ENCODE results near the gene UBE3A.

DNA sequence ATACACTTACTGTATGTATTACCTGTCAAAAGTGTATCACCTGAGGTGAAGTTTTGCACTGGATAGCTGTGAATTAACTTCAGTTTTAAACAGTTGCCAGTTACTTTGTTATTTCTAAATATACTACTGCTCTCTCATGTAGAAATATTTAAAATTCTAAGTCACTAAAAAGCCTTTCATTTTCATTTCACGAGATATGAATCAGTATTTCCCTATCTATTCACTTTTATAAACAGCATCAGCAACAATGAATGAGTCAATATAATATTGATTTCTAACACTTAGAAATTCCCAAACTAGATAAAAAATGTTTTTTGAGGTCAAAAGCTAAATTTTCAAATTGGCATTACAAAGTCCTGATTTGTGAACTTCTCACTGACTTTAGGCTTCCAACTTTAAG is 32.6 kb downstream of the UBE3A start:
- no peak for TF ChIP-seq POLR2A (IDR thresholded peaks at IDR 0.05)
- TF ChIP-seq, protein P1, sequence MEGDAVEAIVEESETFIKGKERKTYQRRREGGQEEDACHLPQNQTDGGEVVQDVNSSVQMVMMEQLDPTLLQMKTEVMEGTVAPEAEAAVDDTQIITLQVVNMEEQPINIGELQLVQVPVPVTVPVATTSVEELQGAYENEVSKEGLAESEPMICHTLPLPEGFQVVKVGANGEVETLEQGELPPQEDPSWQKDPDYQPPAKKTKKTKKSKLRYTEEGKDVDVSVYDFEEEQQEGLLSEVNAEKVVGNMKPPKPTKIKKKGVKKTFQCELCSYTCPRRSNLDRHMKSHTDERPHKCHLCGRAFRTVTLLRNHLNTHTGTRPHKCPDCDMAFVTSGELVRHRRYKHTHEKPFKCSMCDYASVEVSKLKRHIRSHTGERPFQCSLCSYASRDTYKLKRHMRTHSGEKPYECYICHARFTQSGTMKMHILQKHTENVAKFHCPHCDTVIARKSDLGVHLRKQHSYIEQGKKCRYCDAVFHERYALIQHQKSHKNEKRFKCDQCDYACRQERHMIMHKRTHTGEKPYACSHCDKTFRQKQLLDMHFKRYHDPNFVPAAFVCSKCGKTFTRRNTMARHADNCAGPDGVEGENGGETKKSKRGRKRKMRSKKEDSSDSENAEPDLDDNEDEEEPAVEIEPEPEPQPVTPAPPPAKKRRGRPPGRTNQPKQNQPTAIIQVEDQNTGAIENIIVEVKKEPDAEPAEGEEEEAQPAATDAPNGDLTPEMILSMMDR (IDR thresholded peaks at IDR 0.05): no peak
- no peak for TF ChIP-seq POLR2AphosphoS5 (IDR thresholded peaks at IDR 0.05)
- no peak for TF ChIP-seq EP300 (IDR thresholded peaks at IDR 0.05)
